Neuronal stem cell (in vitro differentiated cells): ENCODE measurements around the gene PLGRKT.
"Not testable (repeated sequence)": the region's sequence is repeated elsewhere in the genome, so short reads cannot be mapped to it uniquely, and the experiment has no call there.

Source experiments
- DNase-seq: peaks from one replicate; pipeline ENCODE4 v3.0.0-alpha.2; 2013; ENCODE audit warnings: low spot score
- H2AFZ ChIP-seq: one replicate; pipeline ENCODE4 v1.6.1; 2013; ENCODE audit warnings: mild to moderate bottlenecking, low read length, inconsistent platforms
- H2AK5ac ChIP-seq: 2 replicates; pipeline ENCODE4 v1.6.1; 2013; ENCODE audit warnings: low read depth, mild to moderate bottlenecking, inconsistent platforms, low read length, moderate library complexity, mixed read lengths
- H2BK120ac ChIP-seq: 2 replicates; pipeline ENCODE4 v1.6.1; 2013; ENCODE audit warnings: low read depth, mild to moderate bottlenecking, inconsistent platforms, low read length, moderate library complexity, mixed read lengths
- H2BK12ac ChIP-seq: one replicate; pipeline ENCODE4 v1.6.1; 2013; ENCODE audit warnings: low read length, inconsistent platforms
- H2BK15ac ChIP-seq: 2 replicates; pipeline ENCODE4 v1.6.1; 2013; ENCODE audit warnings: mild to moderate bottlenecking, low read length, inconsistent platforms, mixed read lengths
- H2BK5ac ChIP-seq: one replicate; pipeline ENCODE4 v1.6.1; 2013; ENCODE audit warnings: inconsistent platforms, mild to moderate bottlenecking, low read length, moderate library complexity
- H3K14ac ChIP-seq: one replicate; pipeline ENCODE4 v1.6.1; 2013; ENCODE audit warnings: low read length, inconsistent platforms
- H3K18ac ChIP-seq: 2 replicates; pipeline ENCODE4 v1.6.1; 2013; ENCODE audit warnings: low read length, inconsistent platforms
- H3K23ac ChIP-seq: 2 replicates; pipeline ENCODE4 v1.6.1; 2013; ENCODE audit warnings: low read depth, mild to moderate bottlenecking, mixed read lengths, low read length, inconsistent platforms; ENCODE audit not compliant: poor library complexity
- H3K27ac ChIP-seq: replicated peaks from 3 replicates; pipeline ENCODE4 v1.5.1; 2013; ENCODE audit warnings: low read length, inconsistent platforms
- H3K27me3 ChIP-seq, 3 experiments: 2 replicates each; pipeline ENCODE4 v1.6.1; 2013; ENCODE audit warnings: low read length in 3 of 3, mild to moderate bottlenecking in 2 of 3, inconsistent platforms in 1 of 3, low read depth in 1 of 3, mixed read lengths in 1 of 3, moderate library complexity in 1 of 3; ENCODE audit not compliant: control insufficient read depth in 3 of 3, insufficient read depth in 3 of 3
- H3K36me3 ChIP-seq, 2 donors: replicated peaks in 1 of 2; 2 replicates each; pipeline ENCODE4 v1.6.1; 2013; ENCODE audit warnings: low read length in 2 of 2; ENCODE audit not compliant: control insufficient read depth in 2 of 2, insufficient read depth in 2 of 2
- H3K4ac ChIP-seq: 2 replicates; pipeline ENCODE4 v1.6.1; 2013; ENCODE audit warnings: inconsistent platforms, mild to moderate bottlenecking, low read length, moderate library complexity
- H3K4me1 ChIP-seq, 2 donors: 1 replicate in 1 of 2; 2 replicates in 1 of 2; pipeline ENCODE4 v1.6.1; 2013; ENCODE audit warnings: low read length in 2 of 2, low read depth in 1 of 2; ENCODE audit not compliant: control insufficient read depth in 2 of 2, insufficient read depth in 1 of 2
- H3K4me2 ChIP-seq: one replicate; pipeline ENCODE4 v1.6.1; 2013; ENCODE audit warnings: mild to moderate bottlenecking, low read length, inconsistent platforms; ENCODE audit not compliant: insufficient read depth, poor library complexity, severe bottlenecking
- H3K4me3 ChIP-seq, 2 donors: 2 replicates each; pipeline ENCODE4 v1.5.1; 2013; ENCODE audit warnings: low read length in 2 of 2, mild to moderate bottlenecking in 2 of 2, inconsistent platforms in 1 of 2, moderate library complexity in 1 of 2
- H3K79me1 ChIP-seq: one replicate; pipeline ENCODE4 v1.6.1; 2013; ENCODE audit warnings: low read depth, mild to moderate bottlenecking, inconsistent platforms, low read length, moderate library complexity
- H3K9ac ChIP-seq: one replicate; pipeline ENCODE4 v1.6.1; 2013; ENCODE audit warnings: mild to moderate bottlenecking, low read depth, low read length, inconsistent platforms; ENCODE audit not compliant: poor library complexity
- H3K9me3 ChIP-seq, 2 donors: replicated peaks in 1 of 2; 2 replicates each; pipeline versions ENCODE3 to v1.6.1; 2013; ENCODE audit warnings: low read length in 2 of 2, mild to moderate bottlenecking in 2 of 2, inconsistent platforms in 1 of 2, low read depth in 1 of 2, mixed read lengths in 1 of 2, moderate library complexity in 1 of 2; ENCODE audit not compliant: control insufficient read depth in 2 of 2, insufficient read depth in 1 of 2
- H4K8ac ChIP-seq: one replicate; pipeline ENCODE4 v1.6.1; 2013; ENCODE audit warnings: low read depth, mild to moderate bottlenecking, inconsistent platforms, low read length, moderate library complexity
- H4K91ac ChIP-seq: one replicate; pipeline ENCODE4 v1.6.1; 2013; ENCODE audit warnings: low read length, low read depth, mild to moderate bottlenecking, inconsistent platforms; ENCODE audit not compliant: poor library complexity
- WGBS, 2 donors: extraction: QIAGEN DNeasy Blood & Tissue Kit; methylation state at CpG; one replicate each; pipeline ENCODE4 v1.1.7; 2013; ENCODE audit warnings: missing lambda C conversion rate in 2 of 2, mixed read lengths in 1 of 2; ENCODE audit not compliant: insufficient read length in 2 of 2, insufficient replicate concordance in 1 of 2; ENCODE audit errors: extremely low coverage in 2 of 2; 5-methylcytosine and 5-hydroxymethylcytosine counted together

Gene PLGRKT

DNA sequence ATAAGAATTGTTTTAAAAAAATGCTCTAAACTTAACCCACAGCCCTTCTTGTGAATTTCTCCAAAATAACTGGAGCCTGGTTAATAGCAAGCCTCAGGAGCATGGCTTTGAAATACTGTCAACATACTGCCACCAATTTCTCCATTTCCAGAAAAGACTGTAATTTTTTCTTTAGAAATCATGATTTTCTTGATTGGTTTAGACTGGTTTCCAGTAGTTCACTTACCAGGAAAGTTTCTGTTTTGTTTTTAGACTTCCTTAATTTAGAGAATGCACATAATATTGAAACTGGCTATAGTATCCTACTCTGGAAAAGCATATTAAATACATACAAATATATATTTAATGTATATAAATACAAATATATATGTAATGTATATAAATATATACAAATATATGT lies 8.2 kb upstream of the PLGRKT start:
- H2BK5ac ChIP-seq, result no peak overlapping the region
- H3K14ac ChIP-seq, result no peak overlapping the region
- H3K23ac ChIP-seq, result no peak overlapping the region
- no peaks in the 10 kb centered on the region for H3K9me3 ChIP-seq
- no peak overlapping the region for H3K18ac ChIP-seq
- peaks cover 0 to 7% (median 0%) of the 10 kb centered on the region in 3 experiments for H3K27me3 ChIP-seq
- no peak for DNase-seq
- H3K4me2 ChIP-seq, result no peak overlapping the region
- H2BK120ac ChIP-seq, result no peak overlapping the region
- no peak overlapping the region for H2BK15ac ChIP-seq
- no peak overlapping the region for H3K9ac ChIP-seq
- H2AK5ac ChIP-seq, result no peak overlapping the region
- no peak overlapping the region for H3K27ac ChIP-seq
- no peak overlapping the region for H3K4ac ChIP-seq
- no peak overlapping the region for H2BK12ac ChIP-seq
- no peaks in the 10 kb centered on the region for H3K79me1 ChIP-seq
- H4K91ac ChIP-seq, result no peak overlapping the region
- H3K4me1 ChIP-seq, result peaks cover 0 to 1% of the 10 kb centered on the region in 2 donors
- no peak overlapping the region for H3K4me3 ChIP-seq
- H2AFZ ChIP-seq, result no peak overlapping the region
- no peaks in the 10 kb centered on the region for H3K36me3 ChIP-seq
- H4K8ac ChIP-seq, result no peak overlapping the region

GRCh38 chr9:5445096-5445495 lies 7.4 kb upstream of the PLGRKT start:
- not testable (repeated sequence) for H2AFZ ChIP-seq, H3K36me3 ChIP-seq, H3K4me1 ChIP-seq, H3K4me3 ChIP-seq, H2BK12ac ChIP-seq, H2AK5ac ChIP-seq, H3K4ac ChIP-seq, H3K79me1 ChIP-seq, H3K4me2 ChIP-seq, H3K9me3 ChIP-seq, H4K8ac ChIP-seq, H2BK15ac ChIP-seq, H3K27ac ChIP-seq, DNase-seq, H3K23ac ChIP-seq, H3K27me3 ChIP-seq, H2BK5ac ChIP-seq, H3K18ac ChIP-seq, H3K14ac ChIP-seq, H2BK120ac ChIP-seq, H4K91ac ChIP-seq, H3K9ac ChIP-seq
- WGBS, 2 donors, result no CpG with 5 or more reads among the region's 4 CpGs

DNA sequence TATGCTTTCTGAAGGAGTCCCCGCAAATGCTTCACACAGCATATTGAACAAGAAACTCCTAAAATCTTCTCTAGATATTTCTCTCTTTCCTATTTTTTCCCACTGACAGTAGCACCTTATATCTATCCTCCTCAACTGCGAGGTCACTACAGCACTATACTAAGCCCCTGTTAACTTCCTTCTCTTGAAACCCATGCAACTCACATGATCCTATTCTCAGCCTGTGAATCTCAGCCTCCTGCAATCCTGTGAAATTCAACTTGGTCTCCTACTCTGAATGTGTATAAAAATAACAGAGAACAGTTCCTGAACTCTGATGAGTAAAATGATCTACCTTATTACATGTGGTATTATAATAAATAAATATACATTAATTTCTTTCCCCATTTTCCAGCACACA lies 6.1 kb upstream of the PLGRKT start:
- no peak overlapping the region for H3K9ac ChIP-seq
- no peak overlapping the region for H3K14ac ChIP-seq
- no peak overlapping the region for H2BK120ac ChIP-seq
- H3K79me1 ChIP-seq, result no peaks in the 10 kb centered on the region
- H3K23ac ChIP-seq, result no peak overlapping the region
- WGBS, 2 donors, result no CpG with 5 or more reads among the region's 2 CpGs
- H4K91ac ChIP-seq, result no peak overlapping the region
- H3K4ac ChIP-seq, result no peak overlapping the region
- H3K18ac ChIP-seq, result no peak overlapping the region
- H3K4me3 ChIP-seq, result no peak overlapping the region
- no peaks in the 10 kb centered on the region for H3K4me1 ChIP-seq
- H2AK5ac ChIP-seq, result no peak overlapping the region
- H3K9me3 ChIP-seq, result no peaks in the 10 kb centered on the region
- H2BK5ac ChIP-seq, result no peak overlapping the region
- no peak overlapping the region for H4K8ac ChIP-seq
- H3K27me3 ChIP-seq, result peaks cover 0 to 5% (median 0%) of the 10 kb centered on the region in 3 experiments
- no peak overlapping the region for H2BK15ac ChIP-seq
- DNase-seq, result no peak
- H3K36me3 ChIP-seq, result no peaks in the 10 kb centered on the region
- no peak overlapping the region for H2AFZ ChIP-seq
- H3K4me2 ChIP-seq, result no peak overlapping the region
- no peak overlapping the region for H2BK12ac ChIP-seq
- no peak overlapping the region for H3K27ac ChIP-seq

DNA sequence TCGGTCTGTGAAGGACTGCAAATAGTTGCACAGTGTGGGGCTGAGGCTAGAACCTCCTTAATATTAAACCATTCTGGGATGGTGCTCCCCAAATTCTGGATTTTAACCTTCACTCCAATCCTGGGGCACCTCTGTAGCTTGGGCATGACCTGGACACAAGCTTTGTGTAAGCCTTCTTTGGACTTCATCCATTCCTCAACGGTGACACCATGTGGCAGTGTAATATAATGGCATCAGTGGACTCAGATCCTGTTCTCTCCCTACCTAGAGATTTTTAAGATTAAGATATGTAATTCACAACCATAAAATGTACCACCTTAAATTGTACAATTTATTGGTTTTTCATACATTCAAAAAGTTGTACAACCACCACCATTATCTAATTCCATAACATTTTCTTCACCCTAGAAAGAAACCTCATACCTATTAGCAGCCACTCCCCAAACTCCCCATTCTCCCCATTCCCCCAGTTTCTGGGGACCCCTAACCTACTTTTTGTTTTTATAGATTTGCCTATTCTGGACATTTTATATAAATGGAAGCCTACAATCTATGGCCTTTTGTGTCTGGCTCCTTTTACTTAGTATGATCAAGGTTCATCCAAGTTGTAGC lies 4.8 kb upstream of the PLGRKT start:
- Histone ChIP-seq H3K23ac (no peak overlapping the region), H3K9ac (no peak overlapping the region), H3K14ac (no peak overlapping the region), H2BK120ac (no peak overlapping the region), H2BK5ac (no peak overlapping the region), H2AK5ac (no peak overlapping the region), H4K91ac (no peak overlapping the region), H3K27ac (no peak overlapping the region), H2BK15ac (no peak overlapping the region), H3K4me3 (no peak overlapping the region), H3K36me3 (no peaks in the 10 kb centered on the region), H3K79me1 (no peaks in the 10 kb centered on the region), H3K4ac (no peak overlapping the region), H3K27me3 (peaks cover 0 to 5% (median 0%) of the 10 kb centered on the region in 3 experiments), H3K9me3 (no peaks in the 10 kb centered on the region), H3K18ac (no peak overlapping the region), H3K4me1 (peaks cover 0 to 2% of the 10 kb centered on the region in 2 donors), H2BK12ac (no peak overlapping the region), H4K8ac (no peak overlapping the region), H3K4me2 (no peak overlapping the region), H2AFZ (no peak overlapping the region)
- peak; percentile 11 for DNase-seq
- WGBS, 2 donors, result no CpG with 5 or more reads among the region's 2 CpGs
